BJ (cell line): ENCODE results near the gene RRP15. TPM values are rescaled to one million over a fixed set of nuclear protein-coding genes. Genes with fewer than 3 reads are reported as not detected.

ENCODE experiments used
- CTCF ChIA-PET: fragments of 350-600 bp; formaldehyde crosslinking; extraction: SDS; loops from one replicate; lab custom pipeline; 2021; ENCODE audit warnings: antibody characterized with exemption, inconsistent platforms; lab: Yijun Ruan, JAX
- POLR2A ChIA-PET: fragments of 300-600 bp; sonication (Branson Sonifier 250); formaldehyde crosslinking; extraction: SDS; loops from one replicate; lab custom pipeline; 2021; ENCODE audit warnings: antibody characterized with exemption; lab: Charles Lee
- DNase-seq: peaks from one replicate; pipeline ENCODE4 v3.0.0-alpha.2; 2011; ENCODE audit warnings: low read depth
- H3K27me3 ChIP-seq: 2 replicates; pipeline ENCODE4 v1.6.0; 2011; ENCODE audit warnings: low read length; ENCODE audit not compliant: control insufficient read depth, insufficient read depth
- H3K36me3 ChIP-seq: 2 replicates; pipeline ENCODE4 v1.5.1; 2011; ENCODE audit warnings: low read length; ENCODE audit not compliant: control insufficient read depth, insufficient read depth
- H3K4me3 ChIP-seq: 2 replicates; pipeline ENCODE4 v1.5.1; 2011; ENCODE audit warnings: low read depth, mild to moderate bottlenecking, control low read depth, low read length
- CTCF ChIP-seq: IDR thresholded peaks from 2 replicates; pipeline ENCODE4 v1.5.1; 2011; ENCODE audit warnings: low read depth, mild to moderate bottlenecking, control low read depth, inconsistent platforms, low read length, moderate library complexity; ENCODE audit not compliant: insufficient read depth
- polyA plus RNA-seq: library from polyadenylated mRNA; depleted of rRNA; stranded (reverse); fragments of >200 nt; gene quantifications from 2 replicates; pipeline ENCODE4 v1.2.3, GENCODE V29; 2011; rRNA removed
- small RNA-seq: library from RNA; depleted of rRNA; stranded (forward); fragments of <200 nt; gene quantifications from one replicate; pipeline ENCODE3, GENCODE V24; 2012; ENCODE audit warnings: low replicate concordance, low read depth; ENCODE audit not compliant: insufficient read length

The RRP15 gene
- polyA plus RNA-seq, 1 experiment, result 0.88 TPM

- Histone ChIP-seq H3K27me3 (no peaks in the 10 kb centered on the region; the same call in 1 of the 2 replicates), H3K4me3 (no peak overlapping the region), H3K36me3 (no peaks in the 10 kb centered on the region)
- no peak for DNase-seq
- POLR2A ChIA-PET, result no interaction called here
- CTCF ChIA-PET, result interaction anchor here (1.0 kb wide), 1 partner anchor 36 kb away, joined by 4 read pairs; no protein-coding TSS in a partner anchor
- TF ChIP-seq CTCF, result no peak
Measured at GRCh38 chr1:218384581-218384993, 99.5 kb downstream of the RRP15 start.

Small RNA genes lying within 50 kb of the gene (small RNA-seq; reads per million reads assigned to genes)
- not detected for gene AC096638.1

Other genes starting within 250 kb of the RRP15 start
- gene TGFB2, start 60.0 kb downstream of the RRP15 start, polyA plus RNA-seq, result 4.8 and 10.2 TPM in 2 replicates